Retina (tissue), 1 donor: ENCODE results near the gene JUND.

Source experiments
- DNase-seq: peaks from one replicate; pipeline ENCODE4 v3.0.0-alpha.2; 2016

JUND gene

DNA sequence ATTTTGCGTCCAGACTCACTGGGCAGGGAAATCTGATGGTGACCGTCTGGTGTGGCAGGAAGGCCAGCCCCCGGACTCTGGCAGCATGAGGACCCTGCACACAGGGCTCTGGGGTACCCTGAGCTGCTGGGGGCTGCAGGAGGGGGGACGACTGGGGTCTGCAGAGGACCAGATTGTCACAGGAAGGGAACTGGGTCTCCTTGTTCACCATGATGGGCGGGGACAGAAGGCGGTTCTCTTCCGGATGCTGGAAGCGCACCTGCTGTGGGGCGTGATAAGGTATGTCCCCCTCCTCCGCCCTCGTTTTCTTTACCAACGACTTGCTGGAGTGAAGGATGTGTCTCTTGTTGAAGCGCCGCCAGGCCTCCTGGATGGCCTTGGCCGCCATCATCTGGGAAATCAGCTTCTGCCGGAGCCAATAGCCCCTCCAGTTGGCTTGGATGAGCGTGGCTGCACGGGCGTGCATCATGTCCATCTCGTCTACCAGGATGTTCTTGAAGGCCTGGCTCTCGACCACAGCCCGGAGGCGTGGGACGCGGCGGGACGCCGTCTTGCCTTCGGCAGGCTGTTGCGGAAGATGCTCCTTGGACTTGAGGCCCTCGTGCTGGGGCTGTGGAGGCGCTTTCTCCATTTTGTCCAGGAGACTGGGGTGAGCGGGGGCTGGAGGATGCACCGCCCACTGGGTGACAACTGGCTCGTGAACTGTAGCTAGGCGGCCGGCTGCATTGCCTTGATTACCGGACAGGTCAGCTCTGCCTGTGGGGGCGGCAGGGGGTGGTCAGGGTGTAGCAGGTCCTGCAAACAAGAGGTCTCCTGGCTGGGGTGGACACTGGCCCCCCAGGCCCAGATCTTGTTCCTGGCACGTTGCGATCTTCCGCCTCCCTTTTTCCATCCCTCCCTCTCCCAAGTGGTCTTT lies 14.4 kb downstream of the JUND start:
- no peak for DNase-seq

DNA sequence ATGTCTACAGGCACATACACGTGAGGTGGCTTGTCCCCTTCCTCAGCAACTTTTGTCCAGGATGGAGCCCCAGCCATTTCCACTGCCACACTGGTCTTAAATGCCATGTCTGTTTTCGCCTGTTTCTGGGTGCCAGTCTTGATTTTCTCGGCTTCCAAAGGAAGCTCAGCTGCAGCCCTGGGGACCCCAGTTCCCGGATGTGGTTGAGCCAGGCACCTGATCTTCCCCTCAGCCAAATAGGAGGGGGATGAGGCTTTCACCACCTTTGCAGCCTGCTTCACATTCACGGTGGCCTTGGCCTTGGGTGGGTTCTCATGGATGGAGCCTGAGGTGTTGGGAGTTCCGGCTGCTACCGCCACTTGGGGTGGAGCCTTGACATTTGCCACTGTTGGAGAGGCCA lies 15.8 kb downstream of the JUND start:
- no peak for DNase-seq

DNA sequence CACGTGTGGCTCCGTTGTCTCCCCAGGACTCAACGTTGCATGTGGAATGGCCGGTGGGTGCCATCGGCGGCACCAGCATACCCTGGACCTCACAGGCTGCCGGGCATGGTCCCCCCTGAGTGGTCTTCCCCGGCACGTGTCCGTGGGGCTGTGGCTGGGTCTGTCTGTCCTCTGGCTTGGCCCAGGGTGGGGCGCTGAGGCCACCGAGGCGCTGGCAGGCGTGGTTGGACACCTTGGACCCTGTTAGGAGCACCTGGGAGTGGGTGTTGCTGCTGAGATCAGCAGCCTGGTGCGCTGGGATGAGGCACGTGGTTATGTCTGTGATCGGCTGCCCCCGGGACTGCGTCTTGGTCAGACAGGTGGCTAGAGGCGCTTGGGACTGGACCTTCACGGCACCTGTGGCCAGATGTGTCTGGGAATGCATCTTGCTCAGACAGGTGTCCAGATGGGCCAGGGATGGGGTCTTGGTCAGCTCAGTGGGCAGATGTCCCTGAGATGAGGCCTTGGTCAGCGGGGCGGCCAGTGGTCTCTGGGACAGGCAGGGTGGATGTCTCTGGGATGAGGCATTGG lies 16.4 kb downstream of the JUND start:
- DNase-seq: no peak

- DNase-seq: no peak
These were observed 17.1 kb downstream of the JUND start for GRCh38 chr19:18264137-18264854.

GRCh38 chr19:18263324-18264136 lies 17.9 kb downstream of the JUND start:
- no peak for DNase-seq

- DNase-seq: no peak
These were observed 18.5 kb downstream of the JUND start for GRCh38 chr19:18262917-18263316.

- no peak for DNase-seq
These were observed 19.3 kb downstream of the JUND start for GRCh38 chr19:18262144-18262543.

DNA sequence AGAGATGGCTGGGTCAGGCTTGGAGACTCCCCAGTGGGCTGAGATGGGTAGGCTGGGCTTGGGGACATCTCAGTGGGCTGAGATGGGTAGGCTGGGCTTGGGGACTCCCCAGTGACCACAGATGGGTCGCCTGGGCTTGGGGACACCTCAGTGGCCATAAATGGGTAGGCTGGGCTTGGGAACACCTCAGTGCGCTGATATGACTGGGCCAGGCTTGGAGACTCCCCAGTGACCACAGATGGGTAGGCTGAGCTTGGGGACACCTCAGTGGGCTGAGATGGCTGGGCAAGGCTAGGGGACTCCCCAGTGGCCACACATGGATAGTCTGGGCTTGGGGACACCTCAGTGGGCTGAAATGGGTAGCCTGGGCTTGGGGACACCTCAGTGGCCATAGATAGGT lies 19.9 kb downstream of the JUND start:
- DNase-seq: no peak

GRCh38 chr19:18259893-18260292 lies 21.5 kb downstream of the JUND start:
- no peak for DNase-seq

- no peak for DNase-seq
These were observed 23.6 kb downstream of the JUND start for GRCh38 chr19:18257503-18258470.

- no peak for DNase-seq
These were observed 26.6 kb downstream of the JUND start for GRCh38 chr19:18254546-18255503.

DNA sequence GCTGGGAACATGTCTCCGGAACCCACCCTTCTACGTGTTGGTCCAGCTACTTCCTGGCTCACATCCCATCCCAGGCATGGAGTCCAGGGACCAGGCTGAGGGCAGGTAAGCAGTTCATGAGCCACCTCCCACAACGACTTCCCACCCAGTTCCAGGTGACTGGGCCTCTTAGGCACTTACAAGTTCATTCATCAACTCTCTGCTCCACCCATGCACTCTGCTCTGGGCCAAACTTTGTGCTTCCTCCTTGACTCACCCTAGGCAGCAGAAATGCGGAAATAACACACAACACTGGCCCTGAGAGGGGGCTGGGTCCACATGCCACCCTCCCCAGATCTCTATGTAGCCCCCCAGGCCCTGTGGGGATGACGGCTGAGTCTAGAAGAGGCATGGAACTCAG lies 27.7 kb downstream of the JUND start:
- no peak for DNase-seq

GRCh38 chr19:18253130-18253529 lies 28.3 kb downstream of the JUND start:
- no peak for DNase-seq

- DNase-seq: no peak
These were observed 29.1 kb downstream of the JUND start for GRCh38 chr19:18252370-18252717.

- peak; percentile 89 for DNase-seq
These were observed 29.6 kb downstream of the JUND start for GRCh38 chr19:18251587-18252369.

GRCh38 chr19:18249834-18250233 lies 31.6 kb downstream of the JUND start:
- no peak for DNase-seq

DNA sequence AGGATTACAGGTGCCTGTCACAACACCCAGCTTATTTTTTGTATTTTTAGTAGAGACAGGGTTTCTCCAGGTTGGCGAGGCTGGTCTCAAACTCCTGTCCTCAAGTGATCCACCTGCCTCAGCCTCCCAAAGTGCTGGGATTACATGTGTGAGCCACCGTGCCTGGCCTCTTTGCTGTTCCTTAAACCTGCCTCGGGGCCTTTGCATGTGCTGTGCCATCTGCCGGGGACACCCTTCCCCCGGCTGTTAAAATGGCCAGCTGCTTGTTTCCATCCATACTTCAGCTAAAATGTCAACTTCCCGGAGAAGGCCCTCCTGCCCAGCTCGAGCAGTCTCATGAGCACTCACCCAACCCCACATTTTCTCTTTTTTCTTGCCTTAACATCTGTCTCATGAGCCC lies 36.1 kb downstream of the JUND start:
- no peak for DNase-seq

DNA sequence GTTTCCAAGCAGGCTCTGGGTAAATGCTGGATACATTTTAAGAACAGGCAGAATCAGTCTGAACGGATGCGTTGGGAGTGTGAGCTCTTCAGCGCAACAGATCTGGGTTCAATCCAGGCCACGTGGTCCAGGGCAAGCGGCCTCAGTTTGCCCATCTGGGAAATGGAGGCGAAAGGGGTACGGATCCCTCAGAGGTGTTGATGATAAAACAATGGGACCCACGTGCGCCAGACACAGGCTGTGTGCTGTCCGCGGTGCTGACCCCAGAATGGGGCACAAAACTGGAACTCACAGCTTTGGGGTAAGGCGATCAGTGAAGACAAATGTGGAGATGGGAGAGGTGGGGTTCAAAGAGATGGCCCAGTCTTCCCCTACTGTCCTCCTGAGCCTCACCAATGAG lies 42.1 kb downstream of the JUND start:
- no peak for DNase-seq

DNA sequence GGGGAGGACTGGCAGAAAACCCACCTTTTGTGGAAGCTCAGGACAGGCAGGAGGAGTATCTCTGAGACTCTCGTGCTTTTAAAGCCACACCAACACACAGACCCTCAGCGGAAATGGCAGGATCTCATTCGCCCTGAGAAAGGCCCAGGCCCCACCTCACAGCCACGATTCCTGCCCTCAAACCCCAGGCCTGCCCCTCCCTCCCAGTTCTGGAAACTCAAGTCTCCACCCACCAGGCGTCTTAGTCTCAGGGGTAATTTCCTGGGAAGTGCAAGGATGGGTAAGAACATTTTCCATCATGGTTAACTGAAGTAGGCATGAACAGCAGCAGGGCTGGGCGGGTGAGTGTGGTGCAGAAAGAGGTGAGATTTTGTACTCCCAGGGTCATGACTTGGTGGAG lies 47.2 kb downstream of the JUND start:
- no peak for DNase-seq
